HG03442 (cell line): ENCODE measurements around the gene TMEM185A.
"Not testable (repeated sequence)": the region's sequence is repeated elsewhere in the genome, so short reads cannot be mapped to it uniquely, and the experiment has no call there.

Source experiments
- ATAC-seq: cut with Tn5 transposase; IDR thresholded peaks from one replicate; pipeline ENCODE4 v1.9.1; 2021; ENCODE audit warnings: mild to moderate bottlenecking, moderate library complexity; ENCODE audit not compliant: unreplicated experiment

The TMEM185A gene

DNA sequence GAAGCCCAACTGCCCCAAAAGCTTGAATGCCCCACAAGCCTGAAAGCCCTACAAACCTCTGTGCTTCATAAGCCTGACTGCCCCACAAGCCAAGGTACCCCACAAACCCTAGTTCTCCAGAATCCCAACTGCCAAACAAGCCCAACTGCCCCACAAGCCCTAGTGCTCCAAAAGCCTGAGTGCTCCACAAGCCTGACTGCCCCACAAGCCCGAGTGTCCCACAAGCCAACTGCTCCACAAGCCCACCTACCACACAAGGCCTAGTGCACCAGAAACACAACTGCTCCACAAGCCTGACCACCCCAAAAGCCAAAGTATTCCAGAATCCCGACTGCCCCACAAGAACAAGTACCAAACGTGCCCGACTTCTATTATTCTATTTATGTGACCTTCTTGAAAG, 68.2 kb downstream of the TMEM185A start:
- no peak for ATAC-seq

DNA sequence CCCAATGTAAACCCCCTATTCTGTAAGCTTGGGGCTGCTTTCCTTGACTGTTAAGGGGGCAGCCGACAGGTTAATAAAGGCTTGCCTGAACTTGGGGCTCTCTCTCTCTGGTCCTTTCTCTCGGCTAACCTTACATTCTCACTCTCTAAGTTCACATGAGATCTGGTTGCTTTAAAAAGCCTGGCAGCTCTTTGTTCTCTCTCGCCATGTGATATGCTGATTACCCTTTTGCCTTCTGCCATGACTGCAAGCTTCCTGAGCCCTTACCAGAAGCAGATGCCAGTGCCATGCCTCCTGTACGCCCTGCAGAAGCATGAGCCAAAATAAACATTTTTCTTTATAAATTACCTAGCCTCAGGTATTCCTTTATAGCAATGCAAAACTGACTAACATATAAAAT, 76.3 kb downstream of the TMEM185A start:
- not testable (repeated sequence) for ATAC-seq

DNA sequence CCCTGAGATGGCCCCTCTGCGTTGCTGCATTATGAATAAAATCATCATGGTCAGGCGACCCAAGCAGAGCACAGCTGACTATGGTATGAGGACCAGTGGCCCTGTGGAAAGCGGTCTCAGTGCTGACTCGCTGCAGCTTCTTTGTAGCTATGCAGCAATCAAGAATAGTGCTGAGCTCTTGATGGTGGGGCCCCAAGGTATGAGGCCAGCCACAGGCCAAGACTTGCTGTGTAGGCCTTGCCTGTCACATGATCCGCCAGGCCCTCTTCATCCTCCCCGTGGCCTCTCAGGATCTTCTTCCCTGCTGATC, 79.7 kb downstream of the TMEM185A start:
- ATAC-seq: not testable (repeated sequence)

DNA sequence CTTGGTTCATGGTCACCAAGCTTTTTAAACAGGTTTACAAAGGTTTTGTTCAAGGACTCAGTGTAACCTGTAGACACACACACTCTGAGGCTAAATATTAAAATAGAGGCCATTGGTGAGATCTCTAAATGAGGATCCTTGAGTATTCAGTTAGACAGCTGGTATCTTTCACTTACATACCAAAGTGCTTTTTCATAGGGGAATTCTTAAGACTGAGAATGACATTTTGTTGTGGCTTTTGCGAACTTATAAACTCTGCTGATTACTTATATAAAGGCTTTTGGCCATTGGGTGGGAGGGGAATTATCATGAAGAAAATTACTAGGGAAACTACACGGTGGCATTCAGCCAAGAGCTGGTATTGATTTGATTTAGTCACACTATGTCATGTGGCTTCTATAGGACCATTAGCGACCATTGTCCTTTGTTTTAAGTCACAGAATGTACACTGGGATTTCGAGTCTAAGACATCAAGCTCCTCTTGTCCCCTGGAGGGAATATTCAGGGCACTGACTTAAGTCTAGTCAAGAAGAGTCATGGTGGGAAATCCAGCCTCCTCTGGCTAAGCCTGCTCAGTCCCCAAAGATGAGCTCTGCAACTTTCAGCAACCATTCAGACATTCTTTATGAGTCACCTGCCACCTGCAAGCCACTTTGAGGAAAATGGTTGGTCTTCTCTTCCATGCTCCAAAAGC, 80.2 kb downstream of the TMEM185A start:
- peak; percentile 46 for ATAC-seq

DNA sequence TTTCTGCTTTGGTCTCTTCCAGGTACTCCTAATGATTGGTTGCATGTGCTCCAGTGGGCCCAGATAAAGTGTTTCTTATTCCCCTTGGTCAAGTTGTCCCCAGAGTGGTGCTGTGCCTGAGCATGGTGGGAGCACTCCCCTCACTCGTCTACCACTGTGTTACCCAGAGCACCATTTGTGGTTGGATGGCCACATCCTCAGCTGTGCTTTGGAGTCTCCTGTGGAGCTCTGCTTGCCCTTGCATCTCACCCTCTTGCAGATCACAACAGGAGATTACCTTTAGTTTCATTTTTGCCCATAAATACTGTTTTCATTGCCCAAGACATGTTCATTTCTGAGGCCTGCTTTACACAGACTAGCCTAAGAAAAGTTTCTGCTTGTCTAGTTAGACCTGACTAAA, 81.1 kb downstream of the TMEM185A start:
- ATAC-seq: not testable (repeated sequence)

DNA sequence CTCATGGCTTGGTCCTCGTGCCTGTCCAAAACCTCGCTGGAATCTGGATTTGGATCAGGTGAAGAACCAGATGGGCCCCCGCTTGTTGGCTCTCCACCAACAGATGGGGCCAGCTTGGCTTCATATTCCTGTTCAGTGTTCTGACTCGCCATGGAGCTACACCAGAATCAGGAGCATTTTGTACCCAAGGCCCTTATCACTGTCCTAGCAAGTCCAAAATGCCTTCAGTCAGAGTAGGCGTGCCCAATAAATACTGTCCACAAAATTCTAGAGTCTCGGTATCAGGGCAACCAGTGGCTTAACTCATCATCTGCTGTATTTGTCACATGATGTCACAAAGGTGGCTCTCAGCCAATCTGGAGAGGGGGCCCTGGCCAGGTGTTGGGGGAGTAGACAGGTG, 81.9 kb downstream of the TMEM185A start, which contains the start of gene HSFX3:
Gene HSFX3 (minus strand): TSS at position 224 of the 400 bp plus-strand sequence. CDS start 72 bp downstream, at position 152.
- ATAC-seq: not testable (repeated sequence)

DNA sequence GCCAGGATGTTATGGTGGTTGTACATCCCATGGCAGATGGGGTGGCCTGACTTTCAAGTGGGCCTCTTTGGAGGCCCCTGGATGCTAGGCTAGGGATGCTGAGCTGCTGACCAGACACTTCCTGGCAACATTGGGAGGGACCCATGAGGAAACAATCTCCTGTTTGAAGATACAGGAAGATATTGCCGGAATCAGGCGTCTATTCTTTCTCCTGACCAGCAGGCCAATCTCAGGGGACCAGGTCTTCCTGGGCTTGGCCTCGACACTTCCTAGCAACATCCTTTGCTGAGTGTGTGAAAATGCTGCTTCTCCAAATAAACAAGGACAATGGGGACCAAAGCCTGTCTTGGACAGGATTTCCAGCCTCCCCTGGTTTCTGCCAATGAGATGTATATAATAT, 83.8 kb downstream of the TMEM185A start:
- not testable (repeated sequence) for ATAC-seq

DNA sequence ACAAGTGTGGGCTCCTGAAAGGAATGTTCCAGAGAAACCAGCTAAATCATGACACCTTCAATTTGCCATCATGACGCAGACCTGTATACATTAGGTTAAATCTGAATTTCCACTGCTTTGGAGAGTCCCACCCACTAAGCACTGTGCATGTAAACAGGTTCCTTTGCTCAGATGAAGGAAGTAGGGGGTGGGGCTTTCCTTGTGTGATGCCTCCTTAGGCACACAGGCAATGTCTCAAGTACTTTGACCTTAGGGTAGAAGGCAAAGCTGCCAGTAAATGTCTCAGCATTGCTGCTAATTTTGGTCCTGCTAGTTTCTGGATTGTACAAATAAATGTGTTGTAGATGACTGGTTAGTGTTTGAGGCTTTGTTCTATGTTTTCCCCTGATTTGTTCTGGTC, 84.6 kb downstream of the TMEM185A start:
- ATAC-seq: not testable (repeated sequence)
